ENCODE results near the gene ACMSD.
"Not testable (repeated sequence)": the region's sequence is repeated elsewhere in the genome, so short reads cannot be mapped to it uniquely, and the experiment has no call there.

Gene ACMSD

GRCh38 chr2:134906726-134907125 lies 68.3 kb downstream of the ACMSD start:
- no peak for DNase-seq (ENCODE audit: low read depth, low spot score)

DNA sequence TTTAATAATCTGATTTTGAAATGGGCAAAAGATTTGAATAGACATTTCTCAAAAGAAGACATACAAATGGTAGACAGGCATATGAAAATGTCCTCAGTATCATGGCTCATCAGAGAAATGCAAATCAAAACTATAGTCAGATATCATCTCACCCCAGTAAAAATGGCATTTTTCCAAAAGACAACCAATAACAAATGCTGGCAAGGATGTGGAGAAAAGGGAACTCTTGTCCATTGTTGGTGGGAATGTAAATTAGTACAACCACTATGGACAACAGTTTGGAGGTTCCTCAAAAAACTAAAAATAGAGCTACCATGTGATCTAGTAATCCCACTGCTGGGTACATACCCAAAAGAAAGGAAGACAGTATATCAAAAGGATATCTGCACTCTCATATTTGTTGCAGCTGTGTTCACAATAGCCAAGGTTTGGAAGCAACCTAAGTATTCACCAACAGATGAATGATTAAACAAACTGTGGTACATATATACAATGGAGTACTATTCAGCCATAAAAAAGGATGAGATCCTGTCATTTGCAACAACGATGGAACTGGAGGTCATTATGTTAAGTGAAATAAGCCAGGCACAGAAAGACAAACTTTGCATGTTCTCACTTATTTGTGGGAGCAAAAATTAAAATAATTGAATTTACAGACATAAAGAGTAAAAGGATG lies 69.2 kb downstream of the ACMSD start:
- not testable (repeated sequence) for DNase-seq (ENCODE audit: low read depth, low spot score)

GRCh38 chr2:134910763-134911399 lies 72.5 kb downstream of the ACMSD start:
- DNase-seq (ENCODE audit: low read depth, low spot score) = no peak

GRCh38 chr2:134911400-134911785 lies 73.0 kb downstream of the ACMSD start:
- DNase-seq (ENCODE audit: low read depth, low spot score) = no peak

- no peak for DNase-seq (ENCODE audit: low read depth, low spot score)
Measured at GRCh38 chr2:134912361-134912760, 73.9 kb downstream of the ACMSD start.

DNA sequence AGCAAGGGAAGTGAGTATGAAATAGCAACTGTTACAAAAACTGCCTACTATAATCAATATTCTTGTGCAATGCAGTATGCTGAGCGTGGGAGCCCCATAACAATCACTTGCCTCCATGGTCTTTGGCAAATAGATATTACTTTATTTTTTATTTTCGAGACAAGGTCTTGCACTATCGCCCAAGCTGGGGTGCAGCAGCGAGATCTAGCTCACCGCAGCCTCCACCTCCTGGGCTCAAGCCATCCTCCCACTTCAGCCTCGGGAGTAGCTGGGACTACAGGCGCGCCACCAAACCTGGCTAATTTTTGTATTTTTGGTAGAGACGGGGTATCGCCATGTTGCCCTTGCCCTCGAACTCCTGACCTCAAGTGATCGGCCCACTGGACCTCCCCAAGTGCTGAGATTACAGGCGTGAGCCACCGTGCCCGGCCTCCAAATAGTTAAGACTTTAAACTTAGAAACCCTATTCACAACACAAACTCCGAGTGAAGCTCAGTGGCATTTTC lies 79.0 kb downstream of the ACMSD start:
- DNase-seq (ENCODE audit: low read depth, low spot score) = no peak

GRCh38 chr2:134917888-134918525 lies 79.6 kb downstream of the ACMSD start:
- peak; percentile 54 for DNase-seq (ENCODE audit: low read depth, low spot score)

GRCh38 chr2:134918526-134919340 lies 80.3 kb downstream of the ACMSD start, which contains the start of gene CCNT2:
Gene CCNT2 (plus strand): TSS chr2:134918822. CDS start chr2:134918855, 33 bp downstream.
- DNase-seq (ENCODE audit: low read depth, low spot score) = peak; percentile 92

DNA sequence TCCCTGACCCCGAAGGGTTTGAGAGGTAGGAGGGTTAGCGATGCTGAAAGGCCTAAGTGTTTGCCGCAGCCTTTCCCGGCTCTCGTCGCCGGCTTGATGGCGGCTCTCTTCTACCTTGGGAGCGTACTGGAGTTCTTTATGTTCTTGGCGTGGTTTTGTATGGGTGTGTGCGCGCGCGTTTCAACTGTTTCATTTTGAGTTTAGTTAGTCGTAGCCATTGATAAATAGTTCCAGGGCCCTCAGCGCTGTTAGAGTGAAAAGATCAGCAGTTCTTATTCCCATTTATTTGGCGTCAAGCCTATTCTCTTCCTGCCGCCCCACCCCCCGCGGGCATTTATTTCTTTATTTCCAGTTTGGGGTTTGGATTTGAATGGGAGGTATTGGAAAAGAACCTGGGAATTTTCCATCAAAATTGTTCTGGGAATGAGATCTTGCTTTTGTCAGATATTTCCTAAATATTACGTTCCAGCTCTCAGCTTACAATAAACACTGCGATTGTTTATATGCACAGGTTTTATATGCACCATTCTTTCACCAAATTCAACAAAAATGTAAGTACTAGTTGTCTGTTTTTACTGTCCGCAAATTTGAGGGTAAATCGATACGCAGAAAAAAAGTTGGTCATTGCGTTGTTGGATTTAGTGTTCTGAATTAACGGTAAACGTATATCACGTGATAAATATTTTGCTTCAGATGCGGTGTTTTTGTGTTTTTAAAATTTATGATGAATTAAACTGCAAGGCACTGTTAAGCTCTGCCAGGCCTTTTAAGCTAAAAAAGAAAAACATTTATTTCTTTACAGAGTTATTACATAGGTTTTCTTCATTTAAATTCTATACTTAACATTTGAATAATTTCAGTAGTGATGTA lies 81.2 kb downstream of the ACMSD start:
- DNase-seq (ENCODE audit: low read depth, low spot score) = no peak

DNA sequence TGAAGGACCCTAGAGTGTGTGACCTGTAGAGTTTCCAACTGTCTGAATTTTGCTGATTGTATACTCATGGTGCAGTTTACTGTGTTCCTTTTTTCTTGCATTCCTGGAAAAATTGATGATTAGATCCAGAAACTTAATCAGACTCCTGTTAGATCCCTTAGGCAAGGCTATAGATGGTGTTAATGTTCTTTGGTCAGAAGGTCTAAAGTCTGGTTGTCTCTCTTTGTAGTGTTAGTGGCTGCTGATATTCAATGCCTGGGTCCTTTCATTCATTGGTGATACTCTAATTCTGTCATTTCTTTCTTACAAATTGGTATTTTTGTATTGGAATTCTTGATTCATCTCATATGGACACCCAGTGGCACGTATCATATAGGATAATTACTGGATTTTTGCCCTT lies 86.5 kb downstream of the ACMSD start:
- no peak for DNase-seq (ENCODE audit: low read depth, low spot score)

DNA sequence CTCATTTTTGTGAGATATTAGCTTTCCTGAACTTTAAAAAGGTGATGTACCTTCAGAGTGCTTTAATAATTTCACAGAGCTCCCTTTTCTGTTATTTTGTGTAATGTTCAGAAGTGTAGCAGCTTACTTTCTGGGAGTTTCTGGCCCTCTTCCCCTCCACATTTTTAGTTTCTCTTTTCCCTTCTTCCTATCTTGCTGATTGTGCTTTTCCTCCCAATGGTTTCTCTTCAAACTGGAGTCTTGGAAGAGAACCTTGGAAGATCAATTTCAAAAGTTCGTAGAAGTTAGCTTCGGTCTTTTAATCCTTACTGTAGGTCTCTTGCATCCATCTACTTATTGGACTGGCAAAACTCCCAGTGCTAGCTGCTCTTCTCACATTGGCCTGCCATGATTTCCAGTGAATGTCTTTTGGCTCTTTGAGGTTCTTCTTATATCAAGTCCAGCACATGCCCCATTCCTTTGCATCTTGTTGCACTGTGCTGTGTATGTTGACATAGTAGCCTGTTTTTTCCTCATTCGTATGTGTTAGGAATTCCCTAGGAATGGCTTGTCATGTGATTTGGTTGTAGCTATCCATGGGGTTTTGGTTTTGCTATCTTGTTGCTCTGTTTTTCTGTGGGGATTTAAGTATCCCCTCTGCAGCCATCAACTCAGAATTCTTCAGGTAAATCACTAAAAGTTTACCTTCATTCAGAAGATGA lies 88.0 kb downstream of the ACMSD start:
- no peak for DNase-seq (ENCODE audit: low read depth, low spot score)

GRCh38 chr2:134927195-134927594 lies 88.8 kb downstream of the ACMSD start:
- no peak for DNase-seq (ENCODE audit: low read depth, low spot score)

DNA sequence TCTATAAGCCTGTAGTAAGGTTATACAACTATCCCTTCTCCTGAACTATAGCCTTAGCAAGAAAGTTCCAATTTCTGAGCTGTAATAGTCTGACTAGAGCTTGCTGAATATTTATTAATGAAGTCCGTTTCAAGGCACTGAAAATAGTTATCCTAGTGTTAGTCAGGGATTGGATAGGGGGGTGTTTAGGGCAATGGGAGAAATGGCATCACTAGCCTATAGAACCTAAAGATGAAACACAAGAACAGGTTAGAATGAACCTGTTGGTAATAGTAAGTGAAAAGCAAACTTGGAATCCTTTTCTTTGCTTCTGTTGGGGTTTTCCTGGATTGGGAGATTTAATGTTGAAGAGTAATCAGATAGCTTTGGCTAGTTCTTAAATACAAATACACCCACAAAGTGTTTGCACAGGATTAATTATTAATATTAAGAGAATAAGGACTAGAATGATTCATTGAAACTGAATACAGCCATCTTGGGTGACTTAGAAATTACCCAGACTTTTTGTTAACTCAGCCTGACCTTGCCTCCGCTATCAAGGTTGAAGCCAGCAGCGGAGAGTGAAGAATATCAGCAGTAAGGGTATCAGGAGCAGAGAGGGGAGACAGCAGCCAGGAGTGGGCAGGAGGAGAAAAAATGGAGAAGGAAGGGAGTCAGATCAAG lies 94.6 kb downstream of the ACMSD start:
- DNase-seq (ENCODE audit: low read depth, low spot score) = no peak

- DNase-seq (ENCODE audit: low read depth, low spot score) = no peak
Measured at GRCh38 chr2:134933732-134934131, 95.3 kb downstream of the ACMSD start.

DNA sequence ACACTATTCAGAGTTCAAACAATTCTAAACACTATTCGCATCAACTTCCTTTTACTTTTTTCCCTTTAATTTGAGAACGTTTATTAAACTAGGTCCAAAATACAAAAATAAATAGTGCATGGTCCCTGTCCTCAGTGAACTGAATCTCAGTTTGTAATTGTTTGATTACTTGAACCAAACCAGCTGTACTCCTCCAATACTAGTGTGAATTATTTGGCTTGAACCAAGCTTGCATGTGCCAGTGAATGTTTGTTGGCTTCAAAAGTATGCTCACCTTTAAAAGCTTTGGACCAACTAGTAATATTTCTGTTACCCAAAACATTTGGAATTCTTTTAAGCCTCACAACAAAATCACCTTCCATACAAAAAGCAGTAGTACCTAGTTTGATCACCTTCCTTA lies 95.7 kb downstream of the ACMSD start:
- no peak for DNase-seq (ENCODE audit: low read depth, low spot score)

DNA sequence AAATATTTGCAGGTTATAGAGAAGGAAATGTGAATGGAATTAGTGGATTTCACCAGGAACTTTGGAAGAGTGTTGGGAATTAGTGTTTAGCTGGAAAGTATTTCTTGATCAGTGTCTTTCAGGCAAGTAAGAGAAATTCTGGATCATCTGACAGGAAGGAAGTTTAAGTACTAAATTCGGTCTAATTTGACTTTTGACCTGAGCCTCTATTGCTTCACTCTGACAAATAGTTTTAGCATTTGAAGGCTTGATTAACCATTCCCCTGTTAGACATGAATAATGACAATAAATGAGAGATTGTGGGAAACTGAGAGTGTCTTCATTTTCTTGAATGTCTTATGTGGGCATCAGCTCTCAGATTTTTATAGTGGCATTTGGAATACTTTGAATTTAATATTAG lies 96.2 kb downstream of the ACMSD start:
- no peak for DNase-seq (ENCODE audit: low read depth, low spot score)

DNA sequence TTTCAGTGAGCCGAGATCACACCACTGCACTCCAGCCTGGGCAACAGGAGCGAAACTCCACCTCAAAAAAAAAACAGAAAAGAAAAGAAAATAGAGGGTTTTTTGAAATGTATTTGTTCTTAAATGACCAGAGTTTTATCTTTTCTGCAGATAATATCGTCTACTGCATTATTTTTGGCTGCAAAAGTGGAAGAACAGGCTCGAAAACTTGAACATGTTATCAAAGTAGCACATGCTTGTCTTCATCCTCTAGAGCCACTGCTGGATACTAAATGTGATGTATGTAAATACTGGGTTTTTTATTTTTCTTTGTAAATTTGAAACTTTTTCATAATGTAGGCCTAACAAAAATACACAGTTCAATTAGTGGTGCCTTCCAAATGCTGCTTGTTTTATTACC lies 98.3 kb downstream of the ACMSD start:
- no peak for DNase-seq (ENCODE audit: low read depth, low spot score)

DNA sequence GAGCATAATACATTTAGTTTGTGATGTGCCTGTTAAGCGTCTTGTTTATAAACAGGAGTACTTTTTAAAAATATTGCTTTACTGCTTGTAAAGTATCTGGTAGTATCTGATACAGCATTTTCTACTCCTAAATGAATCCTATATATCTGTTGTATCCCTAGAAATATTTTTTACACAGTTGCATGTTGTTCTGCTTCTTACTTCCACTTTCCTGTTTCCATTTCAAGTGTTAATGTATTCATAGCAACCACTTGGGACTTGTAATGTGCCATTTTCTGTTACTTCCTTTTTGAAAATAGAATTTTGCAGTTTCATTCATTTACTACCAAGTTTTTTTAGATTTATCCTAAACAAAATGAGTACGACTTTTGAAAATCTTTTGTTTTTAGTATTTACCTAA lies 105.1 kb downstream of the ACMSD start:
- no peak for DNase-seq (ENCODE audit: low read depth, low spot score)

DNA sequence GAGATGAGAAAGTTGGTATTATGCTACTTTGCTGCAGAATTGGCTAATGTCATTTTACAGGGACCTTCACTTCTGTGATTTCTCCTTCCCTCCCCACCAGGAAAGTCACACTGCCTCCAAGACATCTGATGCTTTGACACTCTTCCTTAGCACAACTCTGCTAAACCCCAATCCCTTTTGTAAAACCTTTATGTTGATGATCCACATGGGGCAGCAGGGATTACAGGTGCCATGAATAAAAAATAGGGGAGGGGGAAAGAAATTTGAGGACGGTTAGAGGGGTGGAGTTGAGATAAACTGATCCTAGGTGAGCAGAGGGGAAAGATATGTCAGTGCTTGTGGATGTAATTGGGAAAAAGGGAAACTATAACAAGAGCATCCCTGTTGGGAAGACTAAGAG lies 106.6 kb downstream of the ACMSD start:
- DNase-seq (ENCODE audit: low read depth, low spot score) = no peak

- DNase-seq (ENCODE audit: low read depth, low spot score) = no peak
Measured at GRCh38 chr2:134946073-134946472, 107.7 kb downstream of the ACMSD start.

Measured in iPS DF 19.7 (cell line).